Liver (tissue), 9 donors: Measurements from ENCODE around the gene ADCY2. TPM values are rescaled to one million over a fixed set of nuclear protein-coding genes. Genes with fewer than 3 reads are reported as not detected.

Experiments used
- DNase-seq: peaks from one replicate; pipeline ENCODE4 v3.0.0-alpha.2; 2017; ENCODE audit warnings: low spot score
- H3K27ac ChIP-seq, 2 donors: one replicate each; pipeline ENCODE4 v1.7.0; 2013; ENCODE audit warnings: inconsistent platforms in 2 of 2, low read length in 2 of 2, control low read depth in 1 of 2, low read depth in 1 of 2, mild to moderate bottlenecking in 1 of 2
- H3K27me3 ChIP-seq, 4 donors: one replicate each; pipeline versions ENCODE4 v1.6.1 to v1.7.0; 2013; ENCODE audit warnings: low read length in 3 of 4, inconsistent platforms in 1 of 4, mild to moderate bottlenecking in 1 of 4, moderate library complexity in 1 of 4; ENCODE audit not compliant: control insufficient read depth in 4 of 4, insufficient read depth in 4 of 4
- H3K36me3 ChIP-seq, 4 donors: one replicate each; pipeline versions ENCODE4 v1.6.1 to v1.7.0; 2013; ENCODE audit warnings: low read length in 3 of 4, mild to moderate bottlenecking in 3 of 4, low read depth in 1 of 4, moderate library complexity in 1 of 4; ENCODE audit not compliant: control insufficient read depth in 4 of 4, insufficient read depth in 3 of 4
- H3K4me1 ChIP-seq, 4 donors: one replicate each; pipeline versions ENCODE4 v1.6.1 to v1.7.0; 2013; ENCODE audit warnings: low read length in 3 of 4, mild to moderate bottlenecking in 3 of 4, moderate library complexity in 1 of 4; ENCODE audit not compliant: control insufficient read depth in 4 of 4, insufficient read depth in 4 of 4
- H3K4me3 ChIP-seq, 3 donors: one replicate each; pipeline versions ENCODE4 v1.6.1 to v1.7.0; 2013; ENCODE audit warnings: low read length in 3 of 3, control low read depth in 1 of 3, low read depth in 1 of 3, mild to moderate bottlenecking in 1 of 3
- H3K9ac ChIP-seq, 2 donors: one replicate each; pipeline ENCODE4 v1.7.0; 2013; ENCODE audit warnings: low read length in 2 of 2, mild to moderate bottlenecking in 2 of 2, moderate library complexity in 2 of 2, control low read depth in 1 of 2, low read depth in 1 of 2
- H3K9me3 ChIP-seq, 4 donors: one replicate each; pipeline versions ENCODE4 v1.6.1 to v1.7.0; 2013; ENCODE audit warnings: low read length in 3 of 4; ENCODE audit not compliant: control insufficient read depth in 4 of 4
- EGR1 ChIP-seq, 2 donors: IDR thresholded peaks; 2 replicates each; pipeline ENCODE4 v1.6.1; 2016 to 2018; ENCODE audit warnings: antibody characterized with exemption in 2 of 2, low read depth in 2 of 2
- FOXA1 ChIP-seq: IDR thresholded peaks from 2 replicates; pipeline ENCODE4 v1.6.1; 2016; ENCODE audit warnings: antibody characterized with exemption
- FOXA2 ChIP-seq: IDR thresholded peaks from 2 replicates; pipeline ENCODE4 v1.6.1; 2016; ENCODE audit warnings: antibody characterized with exemption
- GABPA ChIP-seq, 2 donors: IDR thresholded peaks in 1 of 2; conservative IDR thresholded peaks in 1 of 2; 2 replicates each; pipeline ENCODE4 v1.6.1; 2016; ENCODE audit warnings: antibody characterized with exemption in 2 of 2, mild to moderate bottlenecking in 1 of 2, moderate library complexity in 1 of 2
- HNF4A ChIP-seq, 2 donors: conservative IDR thresholded peaks; 2 replicates each; pipeline ENCODE4 v1.6.1; 2016; ENCODE audit warnings: antibody characterized with exemption in 2 of 2, mild to moderate bottlenecking in 2 of 2
- HNF4G ChIP-seq: IDR thresholded peaks from 2 replicates; pipeline ENCODE4 v1.6.1; 2016; ENCODE audit warnings: antibody characterized with exemption
- JUND ChIP-seq, 2 donors: IDR thresholded peaks; 2 replicates each; pipeline ENCODE4 v1.6.1; 2016; ENCODE audit warnings: antibody characterized with exemption in 2 of 2
- NR2F2 ChIP-seq: IDR thresholded peaks from 2 replicates; pipeline ENCODE4 v1.6.1; 2016; ENCODE audit warnings: antibody characterized with exemption
- RAD21 ChIP-seq, 2 donors: IDR thresholded peaks; 2 replicates each; pipeline ENCODE4 v1.6.1; 2016; ENCODE audit warnings: antibody characterized with exemption in 2 of 2, mild to moderate bottlenecking in 2 of 2
- RXRA ChIP-seq, 2 donors: IDR thresholded peaks; 2 replicates each; pipeline ENCODE4 v1.6.1; 2017 to 2018; ENCODE audit warnings: antibody characterized with exemption in 2 of 2, mild to moderate bottlenecking in 1 of 2
- SP1 ChIP-seq: IDR thresholded peaks from 2 replicates; pipeline ENCODE4 v1.6.1; 2018; ENCODE audit warnings: antibody characterized with exemption, mild to moderate bottlenecking
- TAF1 ChIP-seq: conservative IDR thresholded peaks from 2 replicates; pipeline ENCODE4 v1.6.1; 2016; ENCODE audit warnings: antibody characterized with exemption, mild to moderate bottlenecking
- YY1 ChIP-seq: IDR thresholded peaks from 2 replicates; pipeline ENCODE4 v1.6.1; 2016; ENCODE audit warnings: antibody characterized with exemption, mild to moderate bottlenecking
- WGBS: extraction: QIAGEN DNeasy Blood & Tissue Kit; methylation state at CpG from one replicate; pipeline ENCODE4 v1.1.7; 2013; 5-methylcytosine and 5-hydroxymethylcytosine counted together
- polyA plus RNA-seq, 2 donors: library from polyadenylated mRNA; stranded (reverse) in 1 of 2; unstranded in 1 of 2; fragments of 200-250 nt in 1 of 2; fragments of >200 nt in 1 of 2; fragmentation: Nextera tagmentation in 1 of 2; extraction: Ambion mirVana in 1 of 2; gene quantifications; one replicate each; pipeline versions ENCODE4 v1.2.1 to v1.2.3, GENCODE V29; 2013 to 2015
- total RNA-seq, 2 donors: library from RNA; depleted of rRNA; stranded (reverse); fragments of >200 nt; gene quantifications; one replicate each; pipeline ENCODE4 v1.2.3, GENCODE V29; 2014
- TF ChIP-seq, protein P1 (sequence below): fragments of 150-350 bp; IDR thresholded peaks from 2 replicates; pipeline ENCODE4 v1.5.1; 2017; ENCODE audit warnings: improper control_type of control experiment, low read depth, low read length; ENCODE audit not compliant: missing input control
- TF ChIP-seq, protein P2 (sequence below): IDR thresholded peaks from 2 replicates; pipeline ENCODE4 v1.6.1; 2016; ENCODE audit warnings: antibody characterized with exemption
- TF ChIP-seq, protein P3 (sequence below): IDR thresholded peaks from 2 replicates; pipeline ENCODE4 v1.6.1; 2016; ENCODE audit warnings: antibody characterized with exemption
- TF ChIP-seq, protein P4 (sequence below): IDR thresholded peaks from 2 replicates; pipeline ENCODE4 v1.6.1; 2016; ENCODE audit warnings: antibody characterized with exemption
- TF ChIP-seq, protein P5 (sequence below): IDR thresholded peaks from 2 replicates; pipeline ENCODE4 v1.6.1; 2016; ENCODE audit warnings: antibody characterized with exemption, mild to moderate bottlenecking
- donor health status: healthy.
- donor health status: healthy.
- donor health status: healthy.
- donor health status: healthy.
- donor health status: healthy.

Gene ADCY2
- total and polyA plus RNA-seq, 4 donors = not detected

DNA sequence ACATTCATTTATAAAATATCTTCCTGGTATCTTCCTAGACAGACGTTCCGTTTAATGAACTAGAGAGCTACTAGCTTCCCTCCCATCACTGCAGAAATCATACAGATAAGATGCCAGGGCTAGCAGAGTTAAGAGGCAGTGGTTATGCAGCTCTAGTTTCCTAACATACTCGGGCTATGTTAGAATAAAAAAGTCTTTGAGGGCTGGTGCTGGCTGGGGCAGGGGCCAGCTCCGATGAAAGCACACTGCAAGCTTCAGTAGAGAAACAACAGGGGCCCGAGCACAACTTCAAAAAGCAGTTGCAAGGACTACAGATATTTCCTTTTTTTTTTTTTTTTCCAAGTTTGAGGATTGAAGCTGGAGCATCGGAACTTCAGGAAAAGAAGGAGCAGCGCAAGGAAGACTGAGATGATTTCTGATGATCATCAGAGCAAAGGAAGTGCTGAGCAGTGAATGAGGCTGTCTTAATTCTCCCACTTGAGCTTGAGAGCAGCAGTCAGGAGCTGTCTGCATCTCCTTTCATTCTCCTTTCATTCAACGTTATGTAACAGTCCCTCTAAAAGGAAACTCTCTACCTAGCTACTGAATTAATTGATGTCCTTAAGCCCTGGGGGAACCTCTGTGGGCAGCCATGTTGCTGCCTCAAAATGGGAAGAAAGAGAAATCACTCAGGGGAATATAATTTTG, 47.6 kb upstream of the ADCY2 start:
- DNase-seq = no peak
- Histone ChIP-seq H3K36me3 (no peaks in the 10 kb centered on the region), H3K9me3 (peaks cover 0 to 3% (median 1%) of the 10 kb centered on the region in 4 donors), H3K9ac (no peak overlapping the region), H3K4me1 (no peaks in the 10 kb centered on the region), H3K27me3 (no peaks in the 10 kb centered on the region), H3K4me3 (no peak overlapping the region), H3K27ac (no peak overlapping the region)
- no peak for TF ChIP-seq FOXA1
- TF ChIP-seq, protein P1, sequence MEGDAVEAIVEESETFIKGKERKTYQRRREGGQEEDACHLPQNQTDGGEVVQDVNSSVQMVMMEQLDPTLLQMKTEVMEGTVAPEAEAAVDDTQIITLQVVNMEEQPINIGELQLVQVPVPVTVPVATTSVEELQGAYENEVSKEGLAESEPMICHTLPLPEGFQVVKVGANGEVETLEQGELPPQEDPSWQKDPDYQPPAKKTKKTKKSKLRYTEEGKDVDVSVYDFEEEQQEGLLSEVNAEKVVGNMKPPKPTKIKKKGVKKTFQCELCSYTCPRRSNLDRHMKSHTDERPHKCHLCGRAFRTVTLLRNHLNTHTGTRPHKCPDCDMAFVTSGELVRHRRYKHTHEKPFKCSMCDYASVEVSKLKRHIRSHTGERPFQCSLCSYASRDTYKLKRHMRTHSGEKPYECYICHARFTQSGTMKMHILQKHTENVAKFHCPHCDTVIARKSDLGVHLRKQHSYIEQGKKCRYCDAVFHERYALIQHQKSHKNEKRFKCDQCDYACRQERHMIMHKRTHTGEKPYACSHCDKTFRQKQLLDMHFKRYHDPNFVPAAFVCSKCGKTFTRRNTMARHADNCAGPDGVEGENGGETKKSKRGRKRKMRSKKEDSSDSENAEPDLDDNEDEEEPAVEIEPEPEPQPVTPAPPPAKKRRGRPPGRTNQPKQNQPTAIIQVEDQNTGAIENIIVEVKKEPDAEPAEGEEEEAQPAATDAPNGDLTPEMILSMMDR = no peak
- TF ChIP-seq, protein P2, sequence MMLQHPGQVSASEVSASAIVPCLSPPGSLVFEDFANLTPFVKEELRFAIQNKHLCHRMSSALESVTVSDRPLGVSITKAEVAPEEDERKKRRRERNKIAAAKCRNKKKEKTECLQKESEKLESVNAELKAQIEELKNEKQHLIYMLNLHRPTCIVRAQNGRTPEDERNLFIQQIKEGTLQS = no peak
- TF ChIP-seq, protein P3, sequence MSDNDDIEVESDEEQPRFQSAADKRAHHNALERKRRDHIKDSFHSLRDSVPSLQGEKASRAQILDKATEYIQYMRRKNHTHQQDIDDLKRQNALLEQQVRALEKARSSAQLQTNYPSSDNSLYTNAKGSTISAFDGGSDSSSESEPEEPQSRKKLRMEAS = no peak
- TF ChIP-seq FOXA2 = no peak
- 48% methylated on average over 8 of the region's 8 CpGs for WGBS

DNA sequence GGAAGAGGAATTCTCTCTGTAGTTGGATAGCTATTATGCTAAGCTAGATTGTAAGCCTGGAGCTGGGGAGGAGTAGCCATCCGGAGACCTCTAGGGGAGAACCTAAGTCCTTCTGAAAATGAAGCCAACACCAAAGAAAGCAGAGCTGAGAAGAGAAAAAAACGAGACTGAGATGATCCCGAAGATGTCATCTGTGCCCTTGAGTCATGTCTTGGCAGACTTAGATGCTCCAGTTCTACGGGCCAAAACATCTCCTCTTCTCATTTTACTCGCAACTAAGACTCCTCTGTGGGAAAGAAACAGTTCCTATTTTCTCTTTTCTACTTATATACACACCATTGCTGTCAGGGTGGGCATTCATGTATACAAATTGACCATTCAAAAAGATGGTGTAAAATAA, 34.3 kb upstream of the ADCY2 start:
- no peak for DNase-seq
- no peaks in the 10 kb centered on the region for H3K4me1 ChIP-seq
- no peaks in the 10 kb centered on the region for H3K36me3 ChIP-seq
- H3K4me3 ChIP-seq = no peak overlapping the region
- no peak overlapping the region for H3K27ac ChIP-seq
- no peak for TF ChIP-seq NR2F2
- no peak for TF ChIP-seq EGR1 (IDR thresholded peaks at IDR 0.05; ENCODE audit: low read depth in 2 of 2)
- TF ChIP-seq, protein P3 = no peak
- TF ChIP-seq YY1 = no peak
- TF ChIP-seq FOXA1 = no peak
- TF ChIP-seq, protein P4, sequence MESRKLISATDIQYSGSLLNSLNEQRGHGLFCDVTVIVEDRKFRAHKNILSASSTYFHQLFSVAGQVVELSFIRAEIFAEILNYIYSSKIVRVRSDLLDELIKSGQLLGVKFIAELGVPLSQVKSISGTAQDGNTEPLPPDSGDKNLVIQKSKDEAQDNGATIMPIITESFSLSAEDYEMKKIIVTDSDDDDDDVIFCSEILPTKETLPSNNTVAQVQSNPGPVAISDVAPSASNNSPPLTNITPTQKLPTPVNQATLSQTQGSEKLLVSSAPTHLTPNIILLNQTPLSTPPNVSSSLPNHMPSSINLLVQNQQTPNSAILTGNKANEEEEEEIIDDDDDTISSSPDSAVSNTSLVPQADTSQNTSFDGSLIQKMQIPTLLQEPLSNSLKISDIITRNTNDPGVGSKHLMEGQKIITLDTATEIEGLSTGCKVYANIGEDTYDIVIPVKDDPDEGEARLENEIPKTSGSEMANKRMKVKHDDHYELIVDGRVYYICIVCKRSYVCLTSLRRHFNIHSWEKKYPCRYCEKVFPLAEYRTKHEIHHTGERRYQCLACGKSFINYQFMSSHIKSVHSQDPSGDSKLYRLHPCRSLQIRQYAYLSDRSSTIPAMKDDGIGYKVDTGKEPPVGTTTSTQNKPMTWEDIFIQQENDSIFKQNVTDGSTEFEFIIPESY = no peak
- TF ChIP-seq GABPA (IDR thresholded peaks at IDR 0.05 in 1 of 2, conservative IDR thresholded peaks at IDR 0.05 in 1 of 2) = no peak
- no peak for TF ChIP-seq TAF1
- TF ChIP-seq RAD21 (IDR thresholded peaks at IDR 0.05) = no peak
- TF ChIP-seq, protein P1 = no peak
- TF ChIP-seq HNF4G = no peak
- TF ChIP-seq, protein P5, sequence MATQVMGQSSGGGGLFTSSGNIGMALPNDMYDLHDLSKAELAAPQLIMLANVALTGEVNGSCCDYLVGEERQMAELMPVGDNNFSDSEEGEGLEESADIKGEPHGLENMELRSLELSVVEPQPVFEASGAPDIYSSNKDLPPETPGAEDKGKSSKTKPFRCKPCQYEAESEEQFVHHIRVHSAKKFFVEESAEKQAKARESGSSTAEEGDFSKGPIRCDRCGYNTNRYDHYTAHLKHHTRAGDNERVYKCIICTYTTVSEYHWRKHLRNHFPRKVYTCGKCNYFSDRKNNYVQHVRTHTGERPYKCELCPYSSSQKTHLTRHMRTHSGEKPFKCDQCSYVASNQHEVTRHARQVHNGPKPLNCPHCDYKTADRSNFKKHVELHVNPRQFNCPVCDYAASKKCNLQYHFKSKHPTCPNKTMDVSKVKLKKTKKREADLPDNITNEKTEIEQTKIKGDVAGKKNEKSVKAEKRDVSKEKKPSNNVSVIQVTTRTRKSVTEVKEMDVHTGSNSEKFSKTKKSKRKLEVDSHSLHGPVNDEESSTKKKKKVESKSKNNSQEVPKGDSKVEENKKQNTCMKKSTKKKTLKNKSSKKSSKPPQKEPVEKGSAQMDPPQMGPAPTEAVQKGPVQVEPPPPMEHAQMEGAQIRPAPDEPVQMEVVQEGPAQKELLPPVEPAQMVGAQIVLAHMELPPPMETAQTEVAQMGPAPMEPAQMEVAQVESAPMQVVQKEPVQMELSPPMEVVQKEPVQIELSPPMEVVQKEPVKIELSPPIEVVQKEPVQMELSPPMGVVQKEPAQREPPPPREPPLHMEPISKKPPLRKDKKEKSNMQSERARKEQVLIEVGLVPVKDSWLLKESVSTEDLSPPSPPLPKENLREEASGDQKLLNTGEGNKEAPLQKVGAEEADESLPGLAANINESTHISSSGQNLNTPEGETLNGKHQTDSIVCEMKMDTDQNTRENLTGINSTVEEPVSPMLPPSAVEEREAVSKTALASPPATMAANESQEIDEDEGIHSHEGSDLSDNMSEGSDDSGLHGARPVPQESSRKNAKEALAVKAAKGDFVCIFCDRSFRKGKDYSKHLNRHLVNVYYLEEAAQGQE = no peak
- TF ChIP-seq, protein P2 = no peak
- TF ChIP-seq FOXA2 = no peak
- no peak for TF ChIP-seq HNF4A (conservative IDR thresholded peaks at IDR 0.05)
- TF ChIP-seq JUND (IDR thresholded peaks at IDR 0.05) = no peak
- no peak for TF ChIP-seq SP1
- TF ChIP-seq RXRA (IDR thresholded peaks at IDR 0.05) = no peak
- 52% methylated on average over 5 of the region's 5 CpGs for WGBS
- H3K9ac ChIP-seq = no peak overlapping the region
- peaks cover 0 to 3% (median 0%) of the 10 kb centered on the region in 4 donors for H3K27me3 ChIP-seq
- H3K9me3 ChIP-seq = no peaks in the 10 kb centered on the region
